ENCODE results near the gene LRP1. TPM values are rescaled to one million over a fixed set of nuclear protein-coding genes. Genes with fewer than 3 reads are reported as not detected.
A peak's percentile ranks its signal among the peaks of the same experiment; 100 is the strongest.

The LRP1 gene
- total and polyA plus RNA-seq, 2 of the 4 experiments (the other 2 are of a cell fraction) = 73.1 to 142 TPM

DNA sequence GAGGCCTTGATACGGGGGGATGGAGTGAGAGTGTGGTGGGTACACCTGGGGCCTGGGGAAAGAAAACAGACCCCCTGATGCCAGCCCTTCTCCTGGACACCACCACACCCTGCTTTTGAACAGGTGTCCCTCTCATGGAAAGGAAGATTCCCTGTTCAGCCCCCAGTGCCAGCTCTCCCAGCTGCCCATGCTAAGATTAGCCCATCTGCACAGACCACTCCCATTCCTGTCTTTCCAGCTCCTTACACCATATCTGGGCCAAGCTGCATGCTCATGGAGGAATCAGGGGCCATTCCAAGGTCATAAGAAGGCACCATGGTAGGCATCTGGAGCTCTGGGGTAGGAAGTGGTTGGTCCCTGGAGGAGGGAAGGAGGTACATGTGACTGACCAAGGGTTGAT, 29.7 kb upstream of the LRP1 start:
- H3K27ac ChIP-seq (ENCODE audit: insufficient read depth, low read length) = no peak overlapping the region
- no peaks in the 10 kb centered on the region for H3K9me3 ChIP-seq (ENCODE audit: control insufficient read depth, insufficient read depth, low read length)
- no peak overlapping the region for H3K23ac ChIP-seq (ENCODE audit: low read depth, low read length)
- no TSS peak for BruUV-seq (replicated peaks)
- H3K9me1 ChIP-seq (ENCODE audit: insufficient read depth, low read length) = peaks cover 18% of the 10 kb centered on the region
- CTCF ChIA-PET = no interaction called here
- no peaks in the 10 kb centered on the region for H3K27me3 ChIP-seq (ENCODE audit: control insufficient read depth, insufficient read depth, low read length)
- no peak overlapping the region for H4K8ac ChIP-seq (ENCODE audit: low read depth in 2 of 2, low read length in 2 of 2)
- no peak overlapping the region for H3K9ac ChIP-seq (ENCODE audit: low read depth, low read length)
- no peak overlapping the region for H3K56ac ChIP-seq (ENCODE audit: extremely low read depth, insufficient read depth, low read length)
- H2BK5ac ChIP-seq (ENCODE audit: low read depth, low read length, poor library complexity, severe bottlenecking) = no peak overlapping the region
- H2AK9ac ChIP-seq (replicated peaks; ENCODE audit: low read depth, low read length, poor library complexity) = peak overlapping the region; percentile 22
- no CpG with 5 or more reads among the region's 1 CpG for WGBS, 2 experiments (ENCODE audit: extremely low coverage in 2 of 2, insufficient read length in 1 of 2)
- no peak overlapping the region for H3K4me2 ChIP-seq (ENCODE audit: low read depth, low read length)
- no peak overlapping the region for H2BK15ac ChIP-seq (ENCODE audit: low read depth, low read length)
- H2AK5ac ChIP-seq (ENCODE audit: low read depth, low read length) = no peak overlapping the region
- TF ChIP-seq RAD21 (IDR thresholded peaks at IDR 0.05; ENCODE audit: low read length) (no peak), CHD1 (IDR thresholded peaks at IDR 0.05; ENCODE audit: low read depth, low read length) (no peak), RCOR1 (IDR thresholded peaks at IDR 0.05; ENCODE audit: insufficient replicate concordance, low read length) (no peak), BHLHE40 (IDR thresholded peaks at IDR 0.05; ENCODE audit: low read depth, low read length) (no peak), NFE2L2 (IDR thresholded peaks at IDR 0.05; ENCODE audit: low read depth, low read length) (no peak), POLR2A (IDR thresholded peaks at IDR 0.05; ENCODE audit: low read depth, low read length) (no peak)
- TF ChIP-seq, protein P1, sequence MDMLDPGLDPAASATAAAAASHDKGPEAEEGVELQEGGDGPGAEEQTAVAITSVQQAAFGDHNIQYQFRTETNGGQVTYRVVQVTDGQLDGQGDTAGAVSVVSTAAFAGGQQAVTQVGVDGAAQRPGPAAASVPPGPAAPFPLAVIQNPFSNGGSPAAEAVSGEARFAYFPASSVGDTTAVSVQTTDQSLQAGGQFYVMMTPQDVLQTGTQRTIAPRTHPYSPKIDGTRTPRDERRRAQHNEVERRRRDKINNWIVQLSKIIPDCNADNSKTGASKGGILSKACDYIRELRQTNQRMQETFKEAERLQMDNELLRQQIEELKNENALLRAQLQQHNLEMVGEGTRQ (IDR thresholded peaks at IDR 0.05; ENCODE audit: low read depth, low read length) = no peak
- TF ChIP-seq, protein P2, sequence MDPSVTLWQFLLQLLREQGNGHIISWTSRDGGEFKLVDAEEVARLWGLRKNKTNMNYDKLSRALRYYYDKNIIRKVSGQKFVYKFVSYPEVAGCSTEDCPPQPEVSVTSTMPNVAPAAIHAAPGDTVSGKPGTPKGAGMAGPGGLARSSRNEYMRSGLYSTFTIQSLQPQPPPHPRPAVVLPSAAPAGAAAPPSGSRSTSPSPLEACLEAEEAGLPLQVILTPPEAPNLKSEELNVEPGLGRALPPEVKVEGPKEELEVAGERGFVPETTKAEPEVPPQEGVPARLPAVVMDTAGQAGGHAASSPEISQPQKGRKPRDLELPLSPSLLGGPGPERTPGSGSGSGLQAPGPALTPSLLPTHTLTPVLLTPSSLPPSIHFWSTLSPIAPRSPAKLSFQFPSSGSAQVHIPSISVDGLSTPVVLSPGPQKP (IDR thresholded peaks at IDR 0.05; ENCODE audit: borderline replicate concordance, low read depth, low read length) = no peak
- TF ChIP-seq, protein P3, sequence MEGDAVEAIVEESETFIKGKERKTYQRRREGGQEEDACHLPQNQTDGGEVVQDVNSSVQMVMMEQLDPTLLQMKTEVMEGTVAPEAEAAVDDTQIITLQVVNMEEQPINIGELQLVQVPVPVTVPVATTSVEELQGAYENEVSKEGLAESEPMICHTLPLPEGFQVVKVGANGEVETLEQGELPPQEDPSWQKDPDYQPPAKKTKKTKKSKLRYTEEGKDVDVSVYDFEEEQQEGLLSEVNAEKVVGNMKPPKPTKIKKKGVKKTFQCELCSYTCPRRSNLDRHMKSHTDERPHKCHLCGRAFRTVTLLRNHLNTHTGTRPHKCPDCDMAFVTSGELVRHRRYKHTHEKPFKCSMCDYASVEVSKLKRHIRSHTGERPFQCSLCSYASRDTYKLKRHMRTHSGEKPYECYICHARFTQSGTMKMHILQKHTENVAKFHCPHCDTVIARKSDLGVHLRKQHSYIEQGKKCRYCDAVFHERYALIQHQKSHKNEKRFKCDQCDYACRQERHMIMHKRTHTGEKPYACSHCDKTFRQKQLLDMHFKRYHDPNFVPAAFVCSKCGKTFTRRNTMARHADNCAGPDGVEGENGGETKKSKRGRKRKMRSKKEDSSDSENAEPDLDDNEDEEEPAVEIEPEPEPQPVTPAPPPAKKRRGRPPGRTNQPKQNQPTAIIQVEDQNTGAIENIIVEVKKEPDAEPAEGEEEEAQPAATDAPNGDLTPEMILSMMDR (conservative IDR thresholded peaks at IDR 0.05; ENCODE audit: low read depth, low read length) = no peak
- H3K79me1 ChIP-seq (ENCODE audit: low read depth in 1 of 2, low read length in 2 of 2) = peaks cover 13 to 45% of the 10 kb centered on the region in 2 experiments
- H3K18ac ChIP-seq (ENCODE audit: low read depth, low read length) = no peak overlapping the region
- no peak overlapping the region for H4K5ac ChIP-seq (ENCODE audit: low read depth, low read length)
- no peak for DNase-seq
- in situ Hi-C loops (cut with MboI; ENCODE audit: low sequenced_read_pairs) (no loop called here), dilution Hi-C loops (cut with HindIII; ENCODE audit: low sequenced_read_pairs, unreplicated experiment) (no loop called here), intact Hi-C loops (cut with micrococcal nuclease) (no loop called here)
- no peak overlapping the region for H3K4me3 ChIP-seq (ENCODE audit: insufficient read depth, low read depth, low read length)
- H3K36me3 ChIP-seq (ENCODE audit: control insufficient read depth, insufficient read depth, low read length) = peaks cover 60% of the 10 kb centered on the region
- POLR2A ChIA-PET (ENCODE audit: unreplicated experiment) = interaction anchor here (1.2 kb wide), 1 partner anchor 8 kb away, joined by 3 read pairs; no protein-coding TSS in a partner anchor
- no peak for ATAC-seq (ENCODE audit: low read depth)
- H4K20me1 ChIP-seq (ENCODE audit: insufficient read depth, low read length) = peaks cover 31% of the 10 kb centered on the region
- no peak overlapping the region for H4K91ac ChIP-seq (ENCODE audit: insufficient read depth, low read depth, low read length)
- H3K14ac ChIP-seq (replicated peaks; ENCODE audit: low read depth, low read length) = no peak overlapping the region
- H2BK120ac ChIP-seq (ENCODE audit: low read depth, low read length) = no peak overlapping the region
- H3K4ac ChIP-seq (ENCODE audit: low read depth, low read length) = no peak overlapping the region
- no peak overlapping the region for H2AFZ ChIP-seq (replicated peaks; ENCODE audit: low read length, poor library complexity)
- no peak overlapping the region for H2BK20ac ChIP-seq (ENCODE audit: low read depth, low read length)
- peaks cover 18% of the 10 kb centered on the region for H3K4me1 ChIP-seq (ENCODE audit: control insufficient read depth, insufficient read depth, low read length)

Data from IMR-90 (cell line).